ENCODE data around the gene CHD8. TPM values are rescaled to one million over a fixed set of nuclear protein-coding genes. Genes with fewer than 3 reads are reported as not detected.
"Not testable (repeated sequence)": the region's sequence is repeated elsewhere in the genome, so short reads cannot be mapped to it uniquely, and the experiment has no call there.

Gene CHD8
- total RNA-seq, 2 donors from 2014 or later, result 105 to 124 TPM

GRCh38 chr14:21405097-21405496 lies 50.8 kb downstream of the CHD8 start:
- H3K27me3 Mint-ChIP-seq, result no peaks in the 10 kb centered on the region
- peaks cover 100% of the 10 kb centered on the region for H3K36me3 Mint-ChIP-seq (ENCODE audit: low read depth)
- H3K4me3 Mint-ChIP-seq, result no peak overlapping the region
- no peak for ATAC-seq (replicated peaks)
- H3K4me1 Mint-ChIP-seq, result no peaks in the 10 kb centered on the region
- no peaks in the 10 kb centered on the region for H3K9me3 Mint-ChIP-seq
- no peak overlapping the region for H3K27ac Mint-ChIP-seq

- no peaks in the 10 kb centered on the region for H3K9me3 Mint-ChIP-seq
- H3K27ac Mint-ChIP-seq, result peak overlapping the region; percentile 12
- no peaks in the 10 kb centered on the region for H3K4me1 Mint-ChIP-seq
- no peaks in the 10 kb centered on the region for H3K27me3 Mint-ChIP-seq
- ATAC-seq (replicated peaks), result no peak
- H3K4me3 Mint-ChIP-seq, result no peak overlapping the region
- peaks cover 95% of the 10 kb centered on the region for H3K36me3 Mint-ChIP-seq (ENCODE audit: low read depth)
Observed at GRCh38 chr14:21399311-21399870, 56.5 kb downstream of the CHD8 start.

DNA sequence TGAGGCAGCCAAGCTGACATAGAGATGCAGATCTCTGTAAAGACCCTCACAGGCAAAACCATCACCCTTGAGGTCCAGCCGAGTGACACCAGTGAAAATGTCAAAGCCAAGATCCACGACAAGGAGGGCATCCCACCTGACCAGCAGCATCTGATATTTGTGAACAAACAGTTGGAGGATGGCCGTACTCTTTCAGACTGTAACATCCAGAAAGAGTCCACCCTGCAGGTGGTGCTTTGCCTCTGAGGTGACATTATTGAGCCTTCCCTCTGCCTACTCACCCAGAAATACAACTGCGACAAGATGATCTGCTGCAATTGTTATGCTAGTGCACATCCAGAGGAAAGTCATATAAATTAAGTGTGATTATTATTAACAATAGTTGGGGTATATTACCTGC lies 57.0 kb downstream of the CHD8 start:
- no peak for ATAC-seq (replicated peaks)
- H3K36me3 Mint-ChIP-seq (ENCODE audit: low read depth), result peaks cover 95% of the 10 kb centered on the region

GRCh38 chr14:21395450-21395849 lies 60.5 kb downstream of the CHD8 start:
- no peak for ATAC-seq (replicated peaks)
- H3K27ac Mint-ChIP-seq, result no peak overlapping the region
- peaks cover 95% of the 10 kb centered on the region for H3K36me3 Mint-ChIP-seq (ENCODE audit: low read depth)
- H3K4me1 Mint-ChIP-seq, result no peaks in the 10 kb centered on the region
- no peak overlapping the region for H3K4me3 Mint-ChIP-seq
- H3K27me3 Mint-ChIP-seq, result no peaks in the 10 kb centered on the region
- no peaks in the 10 kb centered on the region for H3K9me3 Mint-ChIP-seq

More for the DNA sequence above, 57.0 kb downstream of the CHD8 start:
- Mint-ChIP-seq H3K4me3 (no peak overlapping the region), H3K27me3 (no peaks in the 10 kb centered on the region), H3K4me1 (no peaks in the 10 kb centered on the region), H3K9me3 (no peaks in the 10 kb centered on the region), H3K27ac (no peak overlapping the region)

- Mint-ChIP-seq H3K27me3 (no peaks in the 10 kb centered on the region), H3K27ac (peak overlapping the region; percentile 98), H3K36me3 (ENCODE audit: low read depth) (peaks cover 94% of the 10 kb centered on the region), H3K4me1 (peaks cover 12% of the 10 kb centered on the region), H3K9me3 (no peaks in the 10 kb centered on the region), H3K4me3 (peak overlapping the region; percentile 97)
- ATAC-seq (replicated peaks), result no peak
Observed at GRCh38 chr14:21385188-21385904, 70.6 kb downstream of the CHD8 start.

GRCh38 chr14:21384494-21384851 lies 71.5 kb downstream of the CHD8 start:
- ATAC-seq (replicated peaks), result peak; percentile 50
- Mint-ChIP-seq H3K4me1 (peaks cover 12% of the 10 kb centered on the region), H3K36me3 (ENCODE audit: low read depth) (peaks cover 94% of the 10 kb centered on the region), H3K4me3 (peak overlapping the region; percentile 97), H3K9me3 (no peaks in the 10 kb centered on the region), H3K27ac (peak overlapping the region; percentile 98), H3K27me3 (no peaks in the 10 kb centered on the region)

DNA sequence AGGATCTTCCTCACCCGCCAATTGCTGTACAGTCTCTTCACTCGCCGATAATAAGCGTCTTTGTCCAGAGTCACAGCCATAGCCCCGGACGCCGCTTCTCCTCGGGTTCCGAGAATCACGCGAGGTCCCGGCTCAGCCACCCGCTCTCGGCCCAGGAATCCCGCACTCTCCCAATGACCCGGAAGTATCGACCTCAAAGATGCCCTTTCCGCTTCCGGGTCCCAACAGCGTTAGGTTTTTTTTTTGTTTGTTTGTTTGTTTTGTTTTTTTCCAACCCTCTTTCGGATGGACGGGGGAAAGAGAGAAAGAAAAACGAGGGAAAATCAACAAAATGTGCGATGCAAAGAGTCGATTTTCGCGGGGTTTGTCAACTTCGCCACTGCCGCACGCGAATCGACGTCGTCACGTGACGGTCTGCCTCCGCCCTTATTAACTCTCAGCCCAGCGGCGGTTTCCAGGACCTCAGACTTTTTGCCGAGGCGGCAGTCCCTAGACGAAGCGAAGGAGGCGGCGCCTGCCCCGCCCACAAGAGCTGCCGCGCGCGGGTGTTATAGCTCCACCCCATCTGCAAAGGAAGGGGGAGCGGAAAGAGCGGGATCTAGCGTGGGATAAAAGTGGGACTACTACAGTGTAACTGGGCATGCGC lies 72.0 kb downstream of the CHD8 start, which contains the start of gene SUPT16H:
TSS of gene SUPT16H (minus strand) at position 172 of the 646 bp plus-strand sequence. CDS start at position 80, 92 bp downstream.
- peak within 1 kb of the TSS; percentile 97 for H3K4me3 Mint-ChIP-seq
- H3K27ac Mint-ChIP-seq, result peak within 1 kb of the TSS; percentile 98
- H3K9me3 Mint-ChIP-seq, result no peaks in the 10 kb centered on the region
- H3K36me3 Mint-ChIP-seq (ENCODE audit: low read depth), result peaks cover 94% of the 10 kb centered on the region
- ATAC-seq (replicated peaks), result peak; percentile 93
- H3K4me1 Mint-ChIP-seq, result peaks cover 12% of the 10 kb centered on the region
- no peaks in the 10 kb centered on the region for H3K27me3 Mint-ChIP-seq

DNA sequence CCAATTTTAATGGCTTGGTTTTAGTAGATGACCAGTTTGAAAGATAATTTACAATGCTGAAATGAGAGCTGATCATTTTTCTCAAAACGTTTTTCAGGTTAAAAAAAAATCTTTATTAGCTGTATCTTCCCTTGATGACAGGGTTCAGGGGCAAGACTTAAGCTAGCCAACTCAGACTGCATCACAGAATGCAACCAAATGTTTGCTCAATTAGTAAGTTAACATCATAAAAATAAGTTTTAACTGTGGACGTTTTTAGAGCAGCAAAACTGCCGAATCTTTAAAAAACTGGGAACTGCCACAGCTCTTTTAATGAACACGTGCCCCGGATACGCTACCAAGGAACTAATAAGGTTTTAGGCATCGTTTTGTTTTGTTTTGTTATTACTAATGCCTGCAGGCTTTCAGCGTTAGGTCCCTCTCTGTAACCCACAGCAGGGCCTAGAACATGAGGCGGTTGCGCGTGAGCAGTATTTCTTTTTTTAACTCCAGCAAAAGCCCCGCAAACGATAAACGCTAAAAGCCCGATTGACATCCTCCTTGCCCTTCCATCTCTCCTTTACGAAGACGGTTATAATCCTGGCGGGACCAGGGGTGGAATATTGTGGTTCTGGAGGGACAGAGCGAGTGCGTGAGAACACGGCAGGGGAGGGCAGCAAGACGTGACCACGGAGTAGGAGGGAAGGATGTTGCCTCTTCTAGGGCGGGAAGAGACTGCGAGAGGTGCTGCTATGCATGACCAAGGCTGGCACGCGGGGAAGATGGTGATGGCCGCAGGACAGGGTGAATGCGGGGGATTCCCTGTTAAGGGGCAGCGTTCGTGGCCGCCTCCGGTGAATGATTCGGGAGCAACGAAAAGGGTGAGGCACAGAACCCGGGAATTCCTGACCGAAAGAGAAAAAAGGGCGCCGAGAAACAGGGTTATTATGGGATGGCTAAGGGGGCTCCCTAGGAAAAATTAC lies 72.8 kb downstream of the CHD8 start:
- H3K4me1 Mint-ChIP-seq, result peaks cover 12% of the 10 kb centered on the region
- H3K27ac Mint-ChIP-seq, result peak overlapping the region; percentile 98
- H3K36me3 Mint-ChIP-seq (ENCODE audit: low read depth), result peaks cover 94% of the 10 kb centered on the region
- H3K4me3 Mint-ChIP-seq, result peak overlapping the region; percentile 97
- ATAC-seq (replicated peaks), result peak; percentile 55
- H3K27me3 Mint-ChIP-seq, result no peaks in the 10 kb centered on the region
- no peaks in the 10 kb centered on the region for H3K9me3 Mint-ChIP-seq

GRCh38 chr14:21382095-21382494 lies 73.8 kb downstream of the CHD8 start:
- peaks cover 12% of the 10 kb centered on the region for H3K4me1 Mint-ChIP-seq
- peaks cover 94% of the 10 kb centered on the region for H3K36me3 Mint-ChIP-seq (ENCODE audit: low read depth)
- H3K4me3 Mint-ChIP-seq, result peak overlapping the region; percentile 97
- H3K9me3 Mint-ChIP-seq, result no peaks in the 10 kb centered on the region
- H3K27ac Mint-ChIP-seq, result peak overlapping the region; percentile 89
- ATAC-seq (replicated peaks), result no peak
- no peaks in the 10 kb centered on the region for H3K27me3 Mint-ChIP-seq

DNA sequence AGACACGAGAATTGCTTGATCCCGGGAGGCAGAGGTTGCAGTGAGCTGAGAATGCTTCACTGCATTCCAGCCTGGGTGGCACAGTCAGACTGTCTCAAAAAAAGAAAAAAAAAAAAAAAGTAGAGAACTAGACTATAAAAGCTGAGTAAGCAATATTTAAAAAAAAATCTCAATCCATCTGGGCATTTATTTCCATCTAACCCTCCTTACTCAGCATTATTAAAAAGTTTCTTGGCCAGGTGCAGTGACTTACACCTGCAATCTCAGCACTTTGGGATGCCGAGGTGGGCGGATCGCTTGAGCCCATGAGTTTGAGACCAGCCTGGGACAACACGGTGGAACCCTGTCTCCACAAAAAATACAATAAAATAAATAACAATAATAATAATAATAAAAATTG lies 76.6 kb downstream of the CHD8 start:
- H3K36me3 Mint-ChIP-seq (ENCODE audit: low read depth), result peaks cover 94% of the 10 kb centered on the region
- peaks cover 11% of the 10 kb centered on the region for H3K4me1 Mint-ChIP-seq

DNA sequence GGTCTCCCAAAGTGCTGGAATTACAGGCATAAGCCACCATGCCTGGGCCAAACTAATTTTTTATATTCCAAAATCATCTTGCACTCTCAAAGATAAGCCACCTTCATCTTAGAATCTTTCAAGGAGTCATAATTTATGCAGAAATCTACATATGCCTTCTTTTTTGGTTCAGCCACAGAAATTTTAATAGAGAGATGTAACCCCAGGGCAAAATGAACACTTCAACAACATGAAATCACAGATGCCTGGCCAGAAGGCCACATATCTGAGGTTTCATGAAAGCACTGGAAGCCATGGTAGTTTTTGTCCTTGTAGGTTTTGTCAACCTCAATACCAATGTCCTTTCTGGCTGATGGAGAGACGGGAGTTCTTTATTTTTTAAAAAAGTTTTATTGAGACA lies 81.9 kb downstream of the CHD8 start:
- H3K4me1 Mint-ChIP-seq, result peaks cover 4% of the 10 kb centered on the region
- no peaks in the 10 kb centered on the region for H3K9me3 Mint-ChIP-seq
- H3K4me3 Mint-ChIP-seq, result no peak overlapping the region
- H3K36me3 Mint-ChIP-seq (ENCODE audit: low read depth), result peaks cover 100% of the 10 kb centered on the region
- H3K27me3 Mint-ChIP-seq, result no peaks in the 10 kb centered on the region
- H3K27ac Mint-ChIP-seq, result no peak overlapping the region
- no peak for ATAC-seq (replicated peaks)

More for the DNA sequence above, 76.6 kb downstream of the CHD8 start:
- Mint-ChIP-seq H3K27me3 (no peaks in the 10 kb centered on the region), H3K27ac (no peak overlapping the region), H3K4me3 (no peak overlapping the region), H3K9me3 (no peaks in the 10 kb centered on the region)
- no peak for ATAC-seq (replicated peaks)

DNA sequence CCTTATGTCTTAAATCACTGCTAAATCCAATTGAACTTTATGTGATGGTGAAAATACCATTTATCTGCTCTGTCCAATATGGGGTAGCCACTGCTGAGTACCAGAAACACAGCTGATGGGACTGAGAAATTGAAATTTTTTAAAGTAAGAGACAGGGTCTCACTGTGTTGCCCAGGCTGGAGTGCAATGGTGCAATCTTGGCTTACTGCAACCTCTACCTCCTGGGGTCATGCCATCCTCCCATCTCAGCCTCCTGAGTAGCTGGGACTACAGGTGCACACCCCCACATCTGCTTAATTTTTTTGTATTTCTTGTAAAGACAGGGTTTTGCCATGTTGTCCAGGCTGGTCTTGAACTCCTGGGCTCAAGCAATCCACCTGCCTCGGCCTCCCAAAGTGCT lies 83.1 kb downstream of the CHD8 start:
- not testable (repeated sequence) for H3K9me3 Mint-ChIP-seq; H3K27ac Mint-ChIP-seq; H3K4me1 Mint-ChIP-seq; H3K4me3 Mint-ChIP-seq; H3K27me3 Mint-ChIP-seq; ATAC-seq (replicated peaks)
- peaks cover 100% of the 10 kb centered on the region for H3K36me3 Mint-ChIP-seq (ENCODE audit: low read depth)

GRCh38 chr14:21369949-21370679 lies 85.8 kb downstream of the CHD8 start:
- Mint-ChIP-seq H3K4me1 (no peaks in the 10 kb centered on the region), H3K27ac (no peak overlapping the region), H3K36me3 (ENCODE audit: low read depth) (peaks cover 100% of the 10 kb centered on the region), H3K4me3 (no peak overlapping the region), H3K27me3 (no peaks in the 10 kb centered on the region), H3K9me3 (no peaks in the 10 kb centered on the region)
- ATAC-seq (replicated peaks), result no peak
